ENCODE measurements around the gene FAM234A.

GRCh38 chr16:263944-264343 lies 29.3 kb downstream of the FAM234A start:
- TF ChIP-seq CTCF (conservative IDR thresholded peaks at IDR 0.05; ENCODE audit: low read depth, low read length) (no peak), EZH2 (IDR thresholded peaks at IDR 0.05; ENCODE audit: borderline replicate concordance, low read depth, low read length, poor library complexity, severe bottlenecking) (no peak)

Data from A673 (cell line).